Mesenchymal stem cell (in vitro differentiated cells and primary cell): ENCODE measurements around the gene ANGPTL8.

Experiments
- DNase-seq: peaks from one replicate; pipeline ENCODE4 v3.0.0-alpha.2; 2013
- H2AFZ ChIP-seq: one replicate; pipeline ENCODE4 v1.6.1; 2013; ENCODE audit warnings: low read depth, mild to moderate bottlenecking, control low read depth, inconsistent platforms, low read length, moderate library complexity
- H2AK5ac ChIP-seq: 2 replicates; pipeline ENCODE4 v1.6.1; 2013; ENCODE audit warnings: low read length, moderate library complexity, mild to moderate bottlenecking, inconsistent platforms; ENCODE audit not compliant: severe bottlenecking
- H2BK120ac ChIP-seq: one replicate; pipeline ENCODE4 v1.6.1; 2013; ENCODE audit warnings: low read depth, mild to moderate bottlenecking, inconsistent platforms, low read length, moderate library complexity
- H2BK12ac ChIP-seq, 2 experiments: one replicate each; pipeline ENCODE4 v1.6.1; 2013; ENCODE audit warnings: inconsistent platforms in 2 of 2, low read length in 2 of 2, mild to moderate bottlenecking in 2 of 2, moderate library complexity in 2 of 2, control low read depth in 1 of 2
- H2BK15ac ChIP-seq: one replicate; pipeline ENCODE4 v1.6.1; 2013; ENCODE audit warnings: mild to moderate bottlenecking, low read depth, inconsistent platforms; ENCODE audit not compliant: poor library complexity, severe bottlenecking
- H2BK5ac ChIP-seq: 2 replicates; pipeline ENCODE4 v1.6.1; 2013; ENCODE audit warnings: low read depth, mild to moderate bottlenecking, low read length, control low read depth, inconsistent platforms; ENCODE audit not compliant: poor library complexity, severe bottlenecking
- H3K14ac ChIP-seq, 2 experiments: one replicate each; pipeline ENCODE4 v1.6.1; 2013; ENCODE audit warnings: inconsistent platforms in 2 of 2, low read length in 2 of 2, control low read depth in 1 of 2, mild to moderate bottlenecking in 1 of 2, moderate library complexity in 1 of 2
- H3K18ac ChIP-seq, 2 experiments: one replicate each; pipeline ENCODE4 v1.6.1; 2013; ENCODE audit warnings: inconsistent platforms in 2 of 2, low read length in 2 of 2, control low read depth in 1 of 2, low read depth in 1 of 2, mild to moderate bottlenecking in 1 of 2
- H3K23ac ChIP-seq, 2 experiments: one replicate each; pipeline ENCODE4 v1.6.1; 2013; ENCODE audit warnings: inconsistent platforms in 2 of 2, low read length in 2 of 2, mild to moderate bottlenecking in 2 of 2, moderate library complexity in 2 of 2, control low read depth in 1 of 2
- H3K27ac ChIP-seq: 2 replicates; pipeline ENCODE4 v1.5.1; 2013; ENCODE audit warnings: mild to moderate bottlenecking, moderate library complexity, low read length, control low read depth, inconsistent platforms; ENCODE audit not compliant: poor library complexity, severe bottlenecking
- H3K27me3 ChIP-seq, 2 experiments: 2 replicates each; pipeline versions ENCODE4 v1.6.1 to v1.7.0; 2013; ENCODE audit warnings: low read length in 2 of 2, mild to moderate bottlenecking in 2 of 2, moderate library complexity in 2 of 2, control low read depth in 1 of 2, inconsistent platforms in 1 of 2; ENCODE audit not compliant: control insufficient read depth in 1 of 2, insufficient read depth in 1 of 2
- H3K36me3 ChIP-seq, 2 experiments: 2 replicates each; pipeline versions ENCODE4 v1.6.1 to v1.7.0; 2013; ENCODE audit warnings: low read length in 2 of 2, control low read depth in 1 of 2, inconsistent platforms in 1 of 2, low read depth in 1 of 2, mild to moderate bottlenecking in 1 of 2; ENCODE audit not compliant: insufficient read depth in 2 of 2, control insufficient read depth in 1 of 2
- H3K4ac ChIP-seq, 2 experiments: one replicate each; pipeline ENCODE4 v1.6.1; 2013; ENCODE audit warnings: inconsistent platforms in 2 of 2, low read length in 2 of 2, mild to moderate bottlenecking in 2 of 2, moderate library complexity in 2 of 2, control low read depth in 1 of 2, low read depth in 1 of 2
- H3K4me1 ChIP-seq: 2 replicates; pipeline ENCODE4 v1.6.1; 2013; ENCODE audit warnings: low read depth, low read length, control low read depth; ENCODE audit not compliant: control insufficient read depth, insufficient read depth
- H3K4me2 ChIP-seq: 2 replicates; pipeline ENCODE4 v1.6.1; 2013; ENCODE audit warnings: low read length, mild to moderate bottlenecking, inconsistent platforms; ENCODE audit not compliant: poor library complexity, severe bottlenecking
- H3K4me3 ChIP-seq, 2 experiments: 2 replicates each; pipeline versions ENCODE4 v1.5.1 to v1.7.0; 2013; ENCODE audit warnings: low read length in 2 of 2, mild to moderate bottlenecking in 2 of 2, control low read depth in 1 of 2, low read depth in 1 of 2; ENCODE audit not compliant: insufficient read depth in 1 of 2
- H3K79me1 ChIP-seq: replicated peaks from 2 replicates; pipeline ENCODE4 v1.6.1; 2013; ENCODE audit warnings: mild to moderate bottlenecking, control low read depth, low read length, inconsistent platforms; ENCODE audit not compliant: poor library complexity, severe bottlenecking
- H3K9ac ChIP-seq: 2 replicates; pipeline ENCODE4 v1.7.0; 2013; ENCODE audit warnings: mild to moderate bottlenecking, low read length, moderate library complexity
- H3K9me3 ChIP-seq: 2 replicates; pipeline ENCODE4 v1.7.0; 2013; ENCODE audit warnings: mild to moderate bottlenecking, low read length; ENCODE audit not compliant: control insufficient read depth
- H4K8ac ChIP-seq: one replicate; pipeline ENCODE4 v1.6.1; 2013; ENCODE audit warnings: inconsistent platforms, mild to moderate bottlenecking, low read length, moderate library complexity
- H4K91ac ChIP-seq: one replicate; pipeline ENCODE4 v1.6.1; 2013; ENCODE audit warnings: mild to moderate bottlenecking, low read length, inconsistent platforms
- WGBS: methylation state at CpG from one replicate; pipeline ENCODE4 v1.1.7; 2013; ENCODE audit warnings: mixed read lengths; 5-methylcytosine and 5-hydroxymethylcytosine counted together

The ANGPTL8 gene

DNA sequence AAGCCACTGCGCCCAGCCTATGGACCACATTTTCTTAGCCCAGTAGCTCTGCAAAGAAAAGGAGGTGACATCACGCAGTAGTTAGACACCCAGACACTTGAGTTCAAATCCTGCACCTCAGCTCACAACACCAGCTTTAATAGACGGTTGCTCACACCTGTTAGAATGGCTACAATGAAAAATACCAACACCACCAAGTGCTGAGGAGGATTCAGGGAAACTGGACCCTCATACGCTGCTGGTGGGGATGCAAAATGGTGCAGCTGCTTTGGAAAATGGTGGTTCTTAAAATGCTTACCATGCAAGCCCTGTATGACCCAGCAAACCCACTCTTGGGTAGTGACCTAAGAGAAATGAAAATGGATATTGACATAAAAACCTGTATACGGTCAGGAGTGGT, 34.6 kb downstream of the ANGPTL8 start:
- H2BK12ac ChIP-seq, result no peak overlapping the region
- no peak overlapping the region for H3K4me3 ChIP-seq
- no peak overlapping the region for H2AFZ ChIP-seq
- no peak overlapping the region for H3K23ac ChIP-seq
- H3K27ac ChIP-seq, result no peak overlapping the region
- H2BK120ac ChIP-seq, result no peak overlapping the region
- H3K27me3 ChIP-seq, result peaks cover 0 to 14% of the 10 kb centered on the region in 2 experiments
- H2BK5ac ChIP-seq, result no peak overlapping the region
- no peak overlapping the region for H4K8ac ChIP-seq
- H4K91ac ChIP-seq, result no peak overlapping the region
- H3K4me1 ChIP-seq, result no peaks in the 10 kb centered on the region
- H3K4ac ChIP-seq, result no peak overlapping the region
- 84% methylated on average over 4 of the region's 5 CpGs for WGBS
- H3K9ac ChIP-seq, result no peak overlapping the region
- no peak overlapping the region for H2BK15ac ChIP-seq
- no peak for DNase-seq
- no peak overlapping the region for H2AK5ac ChIP-seq
- no peak overlapping the region for H3K18ac ChIP-seq
- no peak overlapping the region for H3K4me2 ChIP-seq
- H3K14ac ChIP-seq, result no peak overlapping the region
- no peaks in the 10 kb centered on the region for H3K9me3 ChIP-seq
- no peaks in the 10 kb centered on the region for H3K36me3 ChIP-seq
- H3K79me1 ChIP-seq, result no peaks in the 10 kb centered on the region

DNA sequence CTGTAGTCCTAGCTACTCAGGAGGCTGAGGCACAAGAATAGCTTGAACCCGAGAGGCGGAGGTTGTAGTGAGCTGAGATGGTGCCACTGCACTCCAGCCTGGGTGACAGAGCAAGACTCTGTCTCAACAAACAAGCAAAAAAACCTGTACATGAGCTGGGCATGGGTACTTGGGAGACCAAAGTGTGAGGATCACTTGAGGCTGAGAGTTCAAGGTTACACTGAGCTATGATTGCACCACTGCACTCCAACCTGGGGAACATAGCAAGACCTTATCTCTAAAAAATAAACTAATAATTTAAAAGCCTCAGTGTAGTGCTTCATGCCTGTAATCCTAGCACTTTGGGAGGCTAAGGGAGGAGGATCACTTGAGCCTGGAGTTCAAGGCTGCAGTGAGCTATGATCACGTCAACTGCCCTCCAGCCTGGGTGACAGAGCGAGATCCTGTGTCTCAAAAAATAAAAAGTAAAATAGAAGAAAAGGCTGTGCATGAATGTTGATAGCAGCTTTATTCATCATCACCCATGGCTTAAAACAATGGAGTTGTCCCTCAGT, 35.2 kb downstream of the ANGPTL8 start:
- no peak overlapping the region for H2BK15ac ChIP-seq
- no peak overlapping the region for H3K4me3 ChIP-seq
- no peaks in the 10 kb centered on the region for H3K4me1 ChIP-seq
- H3K9ac ChIP-seq, result no peak overlapping the region
- no peak overlapping the region for H3K27ac ChIP-seq
- H4K91ac ChIP-seq, result no peak overlapping the region
- no peaks in the 10 kb centered on the region for H3K36me3 ChIP-seq
- no peak overlapping the region for H2AFZ ChIP-seq
- H2BK5ac ChIP-seq, result no peak overlapping the region
- H3K14ac ChIP-seq, result no peak overlapping the region
- no peak for DNase-seq
- H3K4ac ChIP-seq, result no peak overlapping the region
- no peak overlapping the region for H3K23ac ChIP-seq
- H3K4me2 ChIP-seq, result no peak overlapping the region
- WGBS, result 70% methylated on average over 4 of the region's 4 CpGs
- H4K8ac ChIP-seq, result no peak overlapping the region
- no peak overlapping the region for H2BK12ac ChIP-seq
- no peak overlapping the region for H2AK5ac ChIP-seq
- no peaks in the 10 kb centered on the region for H3K79me1 ChIP-seq
- no peaks in the 10 kb centered on the region for H3K9me3 ChIP-seq
- no peak overlapping the region for H3K18ac ChIP-seq
- H3K27me3 ChIP-seq, result peaks cover under 1 to 16% of the 10 kb centered on the region in 2 experiments
- no peak overlapping the region for H2BK120ac ChIP-seq

DNA sequence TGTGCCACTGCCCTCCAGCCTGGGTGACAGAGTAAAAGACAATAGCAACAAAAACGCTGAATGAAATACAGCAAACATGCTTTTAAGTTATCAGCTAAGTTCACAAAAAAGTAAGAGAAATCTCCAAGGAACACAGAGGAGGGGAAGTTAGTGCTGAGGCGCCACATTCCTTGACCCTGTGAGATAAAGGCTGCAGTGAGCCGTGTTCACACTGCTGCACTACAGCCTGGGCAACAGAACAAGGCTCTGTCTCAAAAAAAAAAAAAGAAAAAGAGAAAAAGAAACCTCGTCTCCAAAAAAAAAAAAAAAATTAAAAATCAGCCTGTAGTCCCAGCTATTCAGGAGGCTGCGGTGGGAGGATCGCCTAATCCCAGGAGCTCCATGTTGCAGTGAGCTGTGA, 39.3 kb downstream of the ANGPTL8 start:
- Histone ChIP-seq H3K27ac (no peak overlapping the region), H3K4me1 (no peaks in the 10 kb centered on the region), H3K18ac (no peak overlapping the region), H3K9me3 (no peaks in the 10 kb centered on the region), H3K27me3 (peaks cover 4 to 23% of the 10 kb centered on the region in 2 experiments), H3K9ac (no peak overlapping the region), H3K79me1 (no peaks in the 10 kb centered on the region), H3K14ac (no peak overlapping the region), H2BK120ac (no peak overlapping the region), H2BK12ac (no peak overlapping the region), H4K8ac (no peak overlapping the region), H4K91ac (no peak overlapping the region), H3K23ac (no peak overlapping the region), H2BK15ac (no peak overlapping the region), H3K36me3 (no peaks in the 10 kb centered on the region), H3K4ac (no peak overlapping the region), H3K4me3 (no peak overlapping the region), H2AFZ (no peak overlapping the region), H2BK5ac (no peak overlapping the region), H3K4me2 (no peak overlapping the region), H2AK5ac (no peak overlapping the region)
- DNase-seq, result peak; percentile 18
- WGBS, result 68% methylated on average over 4 of the region's 6 CpGs

DNA sequence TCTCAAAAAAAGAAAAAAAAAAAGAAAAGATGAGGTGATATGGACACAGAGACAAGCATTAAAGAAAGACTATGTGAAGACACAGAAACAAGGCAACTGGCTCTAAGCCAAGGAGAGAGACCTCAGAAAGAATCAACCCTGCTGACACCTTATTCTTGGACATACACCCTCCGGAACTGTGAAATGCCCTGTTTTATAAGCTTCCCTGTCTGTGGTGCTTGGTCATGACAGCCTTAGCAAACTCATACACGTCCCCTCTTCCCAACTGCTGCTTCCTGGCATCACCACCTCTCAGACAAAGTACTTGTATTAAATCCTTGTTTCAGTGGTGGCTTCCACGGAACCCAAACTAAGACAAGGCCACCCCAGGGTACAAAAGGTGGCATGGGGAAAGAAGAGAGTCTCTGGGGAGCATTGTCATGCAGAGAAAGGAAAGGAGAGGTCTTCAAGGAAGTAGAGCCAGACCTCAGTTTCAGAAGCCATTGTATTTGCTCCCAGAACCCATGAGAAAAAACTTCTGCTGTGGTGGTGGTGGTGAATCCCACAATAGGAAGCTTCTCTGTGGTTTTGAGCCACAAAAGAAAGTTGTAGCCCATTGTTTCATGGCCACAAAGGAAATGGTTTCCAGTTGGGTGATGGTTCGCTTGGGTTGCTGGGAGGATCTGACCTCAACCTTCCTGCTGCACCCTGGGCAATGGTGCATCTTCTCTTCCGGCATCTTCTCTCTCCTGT, 40.3 kb downstream of the ANGPTL8 start:
- Histone ChIP-seq H2BK15ac (no peak overlapping the region), H3K27me3 (peaks cover 4 to 19% of the 10 kb centered on the region in 2 experiments), H2AFZ (no peak overlapping the region), H3K4ac (peak overlapping the region in 1 of 2 experiments; percentile 93), H2BK120ac (no peak overlapping the region), H3K9me3 (no peaks in the 10 kb centered on the region), H3K23ac (no peak overlapping the region), H2AK5ac (no peak overlapping the region), H3K27ac (no peak overlapping the region), H3K36me3 (no peaks in the 10 kb centered on the region), H3K79me1 (no peaks in the 10 kb centered on the region), H3K4me1 (no peaks in the 10 kb centered on the region), H3K4me2 (no peak overlapping the region), H2BK12ac (no peak overlapping the region), H4K8ac (no peak overlapping the region), H3K4me3 (no peak overlapping the region), H2BK5ac (no peak overlapping the region), H3K9ac (no peak overlapping the region), H4K91ac (no peak overlapping the region), H3K18ac (no peak overlapping the region), H3K14ac (no peak overlapping the region)
- no peak for DNase-seq
- WGBS, result 94% methylated on average over 5 of the region's 5 CpGs
